Measurements from ENCODE around the gene FAM107B. TPM values are rescaled to one million over a fixed set of nuclear protein-coding genes. Genes with fewer than 3 reads are reported as not detected.

FAM107B gene
- total and polyA plus RNA-seq, 7 experiments from 2014 or later, result 167 to 236 (median 211) TPM

GRCh38 chr10:14742815-14743214 lies 31.9 kb downstream of the FAM107B start:
- H3K4me1 ChIP-seq (ENCODE audit: control insufficient read depth in 2 of 2, insufficient read depth in 2 of 2, low read length in 2 of 2), result peaks cover 0 to 4% of the 10 kb centered on the region in 2 donors

DNA sequence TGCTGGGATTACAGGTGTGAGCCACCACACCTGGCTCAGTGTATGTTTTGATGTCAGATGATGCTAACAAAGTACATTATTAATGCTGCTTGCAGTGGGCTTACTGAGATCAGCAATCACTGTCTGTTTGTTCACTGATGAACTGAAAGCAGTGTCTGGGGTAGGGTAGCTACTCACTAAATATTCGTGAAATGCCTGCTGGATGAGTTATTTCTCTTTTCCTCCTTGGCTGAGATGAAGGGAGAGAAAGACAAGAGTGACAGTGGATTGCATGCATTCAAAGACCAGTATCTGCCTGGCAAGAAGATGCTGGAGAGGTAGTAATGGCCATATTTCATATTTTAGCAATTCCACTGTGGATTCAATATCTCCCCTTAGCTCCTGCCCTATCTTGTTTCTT lies 32.3 kb downstream of the FAM107B start:
- H3K36me3 ChIP-seq (ENCODE audit: control insufficient read depth in 2 of 3, insufficient read depth in 3 of 3, low read length in 3 of 3), result no peaks in the 10 kb centered on the region
- ATAC-seq, result no peak
- Mint-ChIP-seq H3K9me3 (peaks cover 0 to 32% (median 6%) of the 10 kb centered on the region in 11 donors), H3K27ac (peak overlapping the region in 8 of 9 donors; percentile 4 to 50 (median 24)), H3K4me1 (peaks cover 9 to 36% (median 27%) of the 10 kb centered on the region in 7 donors), H3K27me3 (no peaks in the 10 kb centered on the region), H3K36me3 (peaks cover 0 to 28% (median 3%) of the 10 kb centered on the region in 5 donors), H3K4me3 (peak overlapping the region in 6 of 10 donors; percentile 3 to 50 (median 14))
- no peaks in the 10 kb centered on the region for H3K27me3 ChIP-seq (ENCODE audit: control insufficient read depth in 2 of 2, insufficient read depth in 2 of 2, low read length in 2 of 2)
- CTCF ChIA-PET, result no interaction called here
- H3K27ac ChIP-seq (ENCODE audit: low read depth, low read length), result no peak overlapping the region
- intact Hi-C loops (cut with micrococcal nuclease), result loop anchor here in 1 of 2 donors (2.0 to 5.0 kb wide), 2 partner anchors 20 to 95 kb away; no protein-coding TSS in a partner anchor
- H3K4me3 ChIP-seq (ENCODE audit: low read length), result no peak overlapping the region
- POLR2A ChIA-PET, result no interaction called here
- no peaks in the 10 kb centered on the region for H3K9me3 ChIP-seq (ENCODE audit: control insufficient read depth in 2 of 3, low read length in 3 of 3)
- no peak for DNase-seq
- H3K4me1 ChIP-seq (ENCODE audit: control insufficient read depth in 2 of 2, insufficient read depth in 2 of 2, low read length in 2 of 2), result peaks cover 0 to 4% of the 10 kb centered on the region in 2 donors

More at GRCh38 chr10:14742815-14743214, 31.9 kb downstream of the FAM107B start:
- H3K27me3 ChIP-seq (ENCODE audit: control insufficient read depth in 2 of 2, insufficient read depth in 2 of 2, low read length in 2 of 2), result no peaks in the 10 kb centered on the region
- Mint-ChIP-seq H3K27ac (peak overlapping the region in 8 of 9 donors; percentile 4 to 50 (median 26)), H3K27me3 (no peaks in the 10 kb centered on the region), H3K9me3 (peaks cover 0 to 33% (median 6%) of the 10 kb centered on the region in 11 donors), H3K4me1 (peaks cover 7 to 36% (median 27%) of the 10 kb centered on the region in 7 donors), H3K4me3 (peak overlapping the region in 7 of 10 donors; percentile 3 to 50 (median 14)), H3K36me3 (peaks cover 0 to 29% (median 3%) of the 10 kb centered on the region in 5 donors)
- POLR2A ChIA-PET, result no interaction called here
- H3K9me3 ChIP-seq (ENCODE audit: control insufficient read depth in 2 of 3, low read length in 3 of 3), result no peaks in the 10 kb centered on the region
- CTCF ChIA-PET, result no interaction called here
- DNase-seq, result peak in 3 of 9 donors; percentile 2 to 34 (median 9)
- ATAC-seq, result peak; percentile 54
- H3K27ac ChIP-seq (ENCODE audit: low read depth, low read length), result no peak overlapping the region
- H3K36me3 ChIP-seq (ENCODE audit: control insufficient read depth in 2 of 3, insufficient read depth in 3 of 3, low read length in 3 of 3), result no peaks in the 10 kb centered on the region
- no peak overlapping the region for H3K4me3 ChIP-seq (ENCODE audit: low read length)
- intact Hi-C loops (cut with micrococcal nuclease), result loop anchor here in 1 of 2 donors (2.0 to 5.0 kb wide), 2 partner anchors 20 to 96 kb away; no protein-coding TSS in a partner anchor

DNA sequence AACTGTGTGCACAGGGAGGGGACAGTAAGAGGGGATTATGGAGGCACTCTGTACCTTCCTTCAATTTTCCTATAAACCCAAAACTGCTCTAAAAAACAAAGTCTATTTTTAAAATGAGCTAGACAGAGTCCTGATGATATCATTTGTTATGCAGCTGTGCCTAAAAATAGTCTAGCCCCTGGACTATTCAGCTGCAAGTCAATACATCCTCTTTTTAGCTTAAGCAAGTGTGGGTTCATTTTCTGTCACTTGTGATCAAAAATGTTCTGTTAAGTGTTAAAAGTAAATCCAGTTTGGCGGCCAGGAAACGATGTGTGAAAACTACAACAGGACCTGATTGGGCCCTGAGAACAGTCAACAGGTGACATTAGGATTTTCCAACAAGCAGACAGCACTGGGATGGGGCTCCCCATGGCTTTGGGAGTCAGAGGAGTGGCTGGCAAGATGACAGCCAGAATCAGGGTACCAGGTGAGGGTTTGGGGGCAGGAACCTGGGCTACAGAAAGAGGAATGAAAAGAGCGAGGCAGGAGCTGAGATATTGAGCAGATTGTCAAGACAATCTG lies 33.9 kb downstream of the FAM107B start:
- Histone ChIP-seq H3K27ac (ENCODE audit: low read depth, low read length) (no peak overlapping the region), H3K4me3 (ENCODE audit: low read length) (no peak overlapping the region), H3K27me3 (ENCODE audit: control insufficient read depth in 2 of 2, insufficient read depth in 2 of 2, low read length in 2 of 2) (no peaks in the 10 kb centered on the region), H3K9me3 (ENCODE audit: control insufficient read depth in 2 of 3, low read length in 3 of 3) (no peaks in the 10 kb centered on the region), H3K4me1 (ENCODE audit: control insufficient read depth in 2 of 2, insufficient read depth in 2 of 2, low read length in 2 of 2) (peaks cover 0 to 4% of the 10 kb centered on the region in 2 donors), H3K36me3 (ENCODE audit: control insufficient read depth in 2 of 3, insufficient read depth in 3 of 3, low read length in 3 of 3) (no peaks in the 10 kb centered on the region)
- ATAC-seq (peak; percentile 40), DNase-seq (no peak)
- Mint-ChIP-seq H3K27me3 (no peaks in the 10 kb centered on the region), H3K4me3 (no peak overlapping the region), H3K27ac (peak overlapping the region in 8 of 9 donors; percentile 6 to 78 (median 36)), H3K9me3 (peaks cover 0 to 24% (median 2%) of the 10 kb centered on the region in 11 donors), H3K36me3 (peaks cover 0 to 21% (median 3%) of the 10 kb centered on the region in 5 donors), H3K4me1 (peaks cover 11 to 49% (median 32%) of the 10 kb centered on the region in 7 donors)
- POLR2A ChIA-PET, result no interaction called here
- CTCF ChIA-PET, result no interaction called here
- intact Hi-C loops (cut with micrococcal nuclease), result loop anchor here in 1 of 2 donors (5.0 kb wide), 1 partner anchor 93 kb away; no protein-coding TSS in a partner anchor

- H3K27ac ChIP-seq (ENCODE audit: low read depth, low read length), result no peak overlapping the region
- ChIA-PET CTCF (no interaction called here), POLR2A (no interaction called here)
- Mint-ChIP-seq H3K36me3 (peaks cover 0 to 11% (median 0%) of the 10 kb centered on the region in 5 donors), H3K27me3 (no peaks in the 10 kb centered on the region), H3K27ac (no peak overlapping the region), H3K4me3 (no peak overlapping the region), H3K9me3 (peaks cover 0 to 11% (median 0%) of the 10 kb centered on the region in 11 donors), H3K4me1 (peaks cover 12 to 34% (median 20%) of the 10 kb centered on the region in 7 donors)
- DNase-seq, result no peak
- no peaks in the 10 kb centered on the region for H3K9me3 ChIP-seq (ENCODE audit: control insufficient read depth in 2 of 3, low read length in 3 of 3)
- no peaks in the 10 kb centered on the region for H3K27me3 ChIP-seq (ENCODE audit: control insufficient read depth in 2 of 2, insufficient read depth in 2 of 2, low read length in 2 of 2)
- no peak for ATAC-seq
- no peaks in the 10 kb centered on the region for H3K36me3 ChIP-seq (ENCODE audit: control insufficient read depth in 2 of 3, insufficient read depth in 3 of 3, low read length in 3 of 3)
- no peak overlapping the region for H3K4me3 ChIP-seq (ENCODE audit: low read length)
- H3K4me1 ChIP-seq (ENCODE audit: control insufficient read depth in 2 of 2, insufficient read depth in 2 of 2, low read length in 2 of 2), result peaks cover 0 to 4% of the 10 kb centered on the region in 2 donors
- intact Hi-C loops (cut with micrococcal nuclease), result no loop called here
Measured at GRCh38 chr10:14737808-14738545, 36.7 kb downstream of the FAM107B start.

GRCh38 chr10:14736600-14737081 lies 38.1 kb downstream of the FAM107B start:
- Mint-ChIP-seq H3K4me3 (no peak overlapping the region), H3K27me3 (no peaks in the 10 kb centered on the region), H3K27ac (peak overlapping the region in 5 of 9 donors; percentile 20 to 63 (median 45)), H3K36me3 (peaks cover 0 to 7% (median 0%) of the 10 kb centered on the region in 5 donors), H3K9me3 (peaks cover 0 to 8% (median 0%) of the 10 kb centered on the region in 11 donors), H3K4me1 (peaks cover 7 to 28% (median 14%) of the 10 kb centered on the region in 7 donors)
- H3K27ac ChIP-seq (ENCODE audit: low read depth, low read length), result no peak overlapping the region
- H3K4me3 ChIP-seq (ENCODE audit: low read length), result no peak overlapping the region
- no peaks in the 10 kb centered on the region for H3K27me3 ChIP-seq (ENCODE audit: control insufficient read depth in 2 of 2, insufficient read depth in 2 of 2, low read length in 2 of 2)
- no peaks in the 10 kb centered on the region for H3K36me3 ChIP-seq (ENCODE audit: control insufficient read depth in 2 of 3, insufficient read depth in 3 of 3, low read length in 3 of 3)
- ATAC-seq (no peak), DNase-seq (no peak)
- POLR2A ChIA-PET, result interaction anchor here (0.6 kb wide), 1 partner anchor 948 kb away, joined by 3 read pairs; no protein-coding TSS in a partner anchor
- intact Hi-C loops (cut with micrococcal nuclease), result no loop called here
- no peaks in the 10 kb centered on the region for H3K9me3 ChIP-seq (ENCODE audit: control insufficient read depth in 2 of 3, low read length in 3 of 3)
- H3K4me1 ChIP-seq (ENCODE audit: control insufficient read depth in 2 of 2, insufficient read depth in 2 of 2, low read length in 2 of 2), result no peaks in the 10 kb centered on the region
- CTCF ChIA-PET, result no interaction called here

DNA sequence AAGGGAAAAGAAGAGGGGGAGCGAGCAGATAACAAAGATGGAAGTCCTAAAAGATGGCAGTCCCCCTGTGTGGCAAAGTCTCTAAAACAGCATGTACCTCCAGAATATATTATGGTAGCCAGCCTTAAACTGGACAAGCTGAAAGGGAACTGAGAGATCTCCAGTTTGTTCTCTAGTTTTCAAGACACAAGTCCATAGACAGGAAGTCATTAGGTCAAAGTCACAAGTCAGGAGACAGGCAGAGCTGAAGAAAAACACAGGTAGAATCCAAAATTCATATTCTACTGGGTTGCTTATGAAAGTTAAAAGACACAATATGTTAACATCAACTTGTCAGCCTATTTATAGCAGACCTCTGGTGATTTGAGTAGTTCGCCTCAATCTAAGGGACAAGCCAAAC lies 38.7 kb downstream of the FAM107B start:
- Mint-ChIP-seq H3K4me3 (no peak overlapping the region), H3K27ac (peak overlapping the region in 2 of 9 donors; percentile 20), H3K36me3 (peaks cover 0 to 4% (median 0%) of the 10 kb centered on the region in 5 donors), H3K9me3 (peaks cover 0 to 8% (median 0%) of the 10 kb centered on the region in 11 donors), H3K27me3 (no peaks in the 10 kb centered on the region), H3K4me1 (peaks cover 7 to 25% (median 11%) of the 10 kb centered on the region in 7 donors)
- ChIA-PET POLR2A (no interaction called here), CTCF (no interaction called here)
- Histone ChIP-seq H3K9me3 (ENCODE audit: control insufficient read depth in 2 of 3, low read length in 3 of 3) (no peaks in the 10 kb centered on the region), H3K27ac (ENCODE audit: low read depth, low read length) (no peak overlapping the region), H3K4me3 (ENCODE audit: low read length) (no peak overlapping the region), H3K27me3 (ENCODE audit: control insufficient read depth in 2 of 2, insufficient read depth in 2 of 2, low read length in 2 of 2) (no peaks in the 10 kb centered on the region), H3K36me3 (ENCODE audit: control insufficient read depth in 2 of 3, insufficient read depth in 3 of 3, low read length in 3 of 3) (no peaks in the 10 kb centered on the region), H3K4me1 (ENCODE audit: control insufficient read depth in 2 of 2, insufficient read depth in 2 of 2, low read length in 2 of 2) (no peaks in the 10 kb centered on the region)
- DNase-seq (no peak), ATAC-seq (no peak)
- intact Hi-C loops (cut with micrococcal nuclease), result no loop called here
